Activated CD8-positive, alpha-beta memory T cell treated with anti-CD3 and anti-CD28 coated beads, Interleukin-2, amount 50 U/mL, for 4 hours (primary cell): Measurements from ENCODE around the gene AK2.
"Not testable (repeated sequence)": the region's sequence is repeated elsewhere in the genome, so short reads cannot be mapped to it uniquely, and the experiment has no call there.

Experiments
- DNase-seq: peaks from one replicate; pipeline ENCODE4 v3.0.0-alpha.2; 2020

The AK2 gene

DNA sequence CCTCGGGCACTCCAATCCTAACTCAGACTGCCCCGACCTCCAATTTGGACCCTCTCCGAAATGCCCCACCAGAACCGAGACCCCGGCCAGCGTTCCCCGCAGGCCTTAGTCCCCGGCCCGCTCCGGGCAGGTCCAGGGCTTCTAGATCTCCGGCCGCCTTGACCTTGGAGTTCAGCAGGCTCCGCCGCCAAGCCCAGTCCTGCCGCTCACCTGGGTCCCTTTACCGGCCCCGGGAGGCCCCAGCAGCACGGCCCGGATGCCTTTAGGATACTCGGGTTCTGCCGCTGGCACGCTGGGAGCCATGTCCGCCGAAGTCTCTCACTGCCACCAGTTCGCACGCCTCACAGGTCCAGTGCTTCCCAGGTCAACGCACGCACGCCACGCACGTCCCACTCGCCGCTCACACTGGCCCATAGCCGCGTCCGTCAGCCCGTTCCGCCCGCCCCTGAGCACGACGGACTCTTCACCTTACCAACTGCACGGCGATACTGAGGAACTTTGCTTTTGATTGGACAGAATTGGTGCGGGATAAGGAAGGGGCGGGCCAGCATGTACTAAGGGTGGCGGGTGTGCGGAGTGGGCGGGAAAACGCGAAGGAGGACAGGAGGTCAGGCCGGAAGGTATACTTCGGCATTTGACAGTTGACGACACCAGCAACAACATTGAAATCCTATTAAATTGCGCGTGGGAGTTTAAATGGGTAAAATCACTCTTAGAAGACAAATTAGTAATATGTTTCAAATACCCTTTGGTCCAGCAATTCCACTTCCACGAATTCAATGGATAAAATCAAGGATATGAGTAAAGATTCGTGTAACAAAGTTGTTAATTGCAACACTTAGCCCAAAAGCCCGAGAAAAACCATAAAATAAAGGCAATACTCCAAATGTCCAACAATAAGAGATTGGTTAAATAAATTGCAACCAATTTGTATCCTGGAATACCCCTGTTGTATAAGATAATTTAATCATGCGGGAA, at the start of gene AK2:
TSS of gene AK2 (minus strand) at position 358 of the 978 bp plus-strand sequence. CDS start at position 303, 55 bp downstream.
- DNase-seq = peak; percentile 84

GRCh38 chr1:33086384-33086850, 49.7 kb upstream of the AK2 start:
- peak; percentile 34 for DNase-seq

- no peak for DNase-seq
Measured at GRCh38 chr1:33085332-33085731, 48.6 kb upstream of the AK2 start.

GRCh38 chr1:33082575-33083108, 46.0 kb upstream of the AK2 start:
- DNase-seq = no peak

DNA sequence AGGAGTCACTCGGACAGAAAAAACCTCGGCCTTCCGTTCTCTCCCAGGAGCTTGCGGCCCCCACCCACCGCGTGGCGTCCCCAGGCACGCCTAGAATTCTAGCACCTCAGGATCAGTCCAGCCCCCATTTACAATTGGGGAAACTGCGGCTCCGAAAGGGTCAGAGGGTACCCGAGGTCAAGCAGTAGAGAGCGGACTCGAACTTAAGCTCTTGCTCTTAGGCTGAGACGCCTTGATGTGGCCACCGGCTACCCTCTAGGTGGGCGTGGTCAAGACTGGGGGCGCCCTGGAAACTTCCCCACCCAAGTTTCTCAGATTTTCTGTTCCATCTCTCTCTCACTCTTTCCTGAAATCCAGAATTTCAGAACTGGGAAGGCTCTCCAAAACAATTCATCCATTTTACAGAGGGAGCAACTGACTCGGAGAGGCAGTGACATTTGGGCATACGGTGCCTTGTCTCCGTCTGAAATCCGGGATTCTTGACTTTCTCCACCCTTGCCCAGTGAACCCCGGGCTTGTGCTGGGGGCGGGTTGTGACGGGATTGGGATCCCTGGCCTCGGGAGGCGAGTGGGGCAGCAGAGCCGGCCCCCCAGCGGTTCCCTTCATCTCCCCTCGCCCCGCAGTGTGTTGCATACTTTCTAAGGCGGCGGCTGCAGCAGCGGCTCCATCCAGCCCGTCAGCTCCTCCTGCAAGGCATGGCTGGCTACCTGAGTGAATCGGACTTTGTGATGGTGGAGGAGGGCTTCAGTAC, 45.0 kb upstream of the AK2 start:
- DNase-seq = no peak

DNA sequence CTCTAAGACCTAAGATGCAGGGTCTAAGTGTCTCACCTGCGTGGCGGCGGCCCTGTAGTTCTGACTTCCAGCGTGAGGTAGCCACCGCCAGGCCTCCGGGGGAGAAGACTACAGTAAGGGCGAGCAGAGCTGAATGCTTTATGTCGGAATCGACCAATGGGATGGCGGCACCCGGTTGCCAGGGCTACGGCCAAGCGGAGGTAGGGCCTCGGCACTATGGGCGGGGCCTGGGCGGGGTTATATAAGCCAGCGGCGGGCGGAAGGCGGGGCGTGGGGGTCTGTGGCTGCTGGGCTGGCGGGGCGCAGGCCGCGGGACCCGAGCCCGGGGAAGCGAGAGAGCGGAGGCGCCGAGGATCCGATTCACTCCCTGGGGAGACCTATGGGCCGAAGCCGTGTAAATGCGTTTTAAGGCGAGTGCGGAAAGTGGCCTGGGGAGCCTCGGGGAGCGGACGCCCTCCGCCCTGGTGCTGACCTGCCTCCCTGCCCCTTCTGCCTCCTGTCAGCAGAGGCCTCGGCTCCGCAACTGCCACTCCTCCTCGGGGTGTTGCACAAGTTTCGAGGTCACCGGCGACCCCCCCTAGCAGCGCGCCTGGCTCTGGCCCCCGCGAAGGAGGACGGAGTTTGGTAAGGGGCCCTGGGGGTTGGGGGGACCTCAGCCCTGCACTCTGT, 44.3 kb upstream of the AK2 start, which contains the start of gene AZIN2:
TSS of gene AZIN2 (plus strand) at position 269 of the 669 bp plus-strand sequence. CDS start 1,097 bp downstream, outside the sequence.
- peak; percentile 99 for DNase-seq

GRCh38 chr1:33080373-33080772, 43.7 kb upstream of the AK2 start:
- DNase-seq = no peak

- DNase-seq = no peak
Measured at GRCh38 chr1:33078030-33078591, 41.4 kb upstream of the AK2 start.

- no peak for DNase-seq
Measured at GRCh38 chr1:33074193-33074945, 37.7 kb upstream of the AK2 start.

- DNase-seq = no peak
Measured at GRCh38 chr1:33072707-33073106, 36.0 kb upstream of the AK2 start.

DNA sequence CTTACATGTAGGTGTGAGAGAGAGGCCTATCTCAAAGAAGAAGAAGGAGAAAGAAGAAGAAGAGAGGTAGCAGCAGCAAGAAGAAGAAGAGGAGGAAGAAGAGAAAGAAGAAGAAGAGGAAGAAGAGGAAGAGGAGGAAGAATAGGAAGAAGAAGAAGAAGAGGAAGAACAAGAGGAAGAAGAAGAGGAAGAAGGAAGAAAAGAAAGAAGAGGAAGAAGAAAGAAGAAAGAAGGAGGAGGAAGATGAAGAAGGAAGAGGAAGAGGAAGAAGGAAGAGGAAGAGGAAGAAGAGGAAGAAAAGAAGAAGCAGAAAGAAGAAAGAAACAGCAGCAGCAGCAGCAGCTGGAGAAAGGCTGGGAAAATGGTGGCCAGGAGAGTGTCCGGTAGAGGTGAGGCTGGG, 33.9 kb upstream of the AK2 start:
- DNase-seq = no peak

DNA sequence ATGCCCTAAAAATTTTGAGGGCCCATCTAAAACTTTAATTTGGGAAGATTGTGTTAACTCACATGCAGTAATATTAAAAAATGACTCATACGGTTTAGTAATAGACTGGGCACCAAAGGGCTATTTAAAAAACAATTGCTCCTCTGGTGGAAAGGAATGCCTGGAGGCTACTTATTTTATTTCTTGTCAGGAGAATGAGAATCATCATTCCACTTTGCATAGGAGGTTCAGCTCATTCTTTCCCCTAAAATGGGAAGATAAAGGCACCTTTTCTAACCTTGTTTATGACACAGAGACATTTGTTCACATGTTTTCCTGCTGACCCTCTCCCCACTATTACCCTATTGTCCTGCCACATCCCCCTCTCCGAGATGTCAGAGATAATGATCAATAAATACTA, 31.4 kb upstream of the AK2 start:
- DNase-seq = not testable (repeated sequence)

DNA sequence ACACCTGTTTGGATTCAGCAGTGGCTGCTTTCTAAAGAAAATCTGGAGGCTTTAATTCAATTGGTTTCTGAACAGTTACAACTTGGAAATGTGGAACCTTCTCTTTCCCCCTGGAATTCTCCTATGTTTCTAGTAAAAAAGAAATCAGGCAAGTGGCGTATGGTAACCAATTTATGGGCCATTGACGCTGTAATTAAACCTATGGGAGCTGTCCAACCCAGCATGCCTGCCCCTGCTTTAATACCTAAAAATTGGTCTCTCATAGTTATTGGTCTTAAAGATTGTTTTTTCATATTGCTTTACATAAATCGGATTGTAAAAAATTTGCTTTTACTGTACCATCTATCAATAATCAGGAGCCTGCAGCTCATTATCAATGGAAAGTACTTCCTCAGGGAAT, 29.8 kb upstream of the AK2 start:
- not testable (repeated sequence) for DNase-seq

GRCh38 chr1:33065301-33065700, 28.6 kb upstream of the AK2 start:
- no peak for DNase-seq

DNA sequence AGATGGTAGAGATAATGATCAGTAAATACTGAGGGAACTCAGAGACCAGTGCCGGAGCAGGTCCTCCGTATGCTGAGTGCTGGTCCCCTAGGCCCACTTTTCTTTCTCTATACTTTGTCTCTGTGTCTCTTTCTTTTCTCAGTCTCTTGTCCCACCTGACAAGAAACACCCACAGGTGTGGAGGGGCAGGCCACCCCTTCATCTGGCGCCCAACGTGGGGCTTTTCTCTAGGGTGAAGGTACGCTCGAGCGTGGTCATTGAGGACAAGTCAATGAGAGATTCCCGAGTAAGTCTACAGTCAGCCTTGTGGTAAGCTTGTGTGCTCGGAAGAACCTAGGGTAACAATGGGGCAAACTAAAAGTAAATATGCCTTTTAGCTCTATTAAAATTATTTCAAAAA, 27.6 kb upstream of the AK2 start:
- not testable (repeated sequence) for DNase-seq

DNA sequence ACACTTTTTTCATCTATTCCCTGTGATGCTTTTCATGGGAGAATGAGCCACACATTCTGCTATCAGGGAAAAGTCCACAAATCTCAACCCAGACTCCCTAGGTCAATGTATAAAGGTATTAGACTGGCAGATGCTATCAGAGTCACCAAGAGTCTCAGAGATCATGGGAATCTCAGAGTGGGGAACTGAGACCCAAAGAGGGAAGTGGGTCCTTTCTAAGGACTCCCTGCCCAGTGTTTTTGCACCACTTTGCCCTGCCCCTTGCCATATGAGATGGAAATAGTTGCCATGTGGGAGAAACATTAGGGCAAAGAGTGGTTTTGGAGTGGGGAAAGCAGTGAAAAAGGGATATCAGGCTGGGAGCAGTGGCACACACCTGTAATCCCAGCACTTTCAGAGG, 25.2 kb upstream of the AK2 start:
- no peak for DNase-seq

DNA sequence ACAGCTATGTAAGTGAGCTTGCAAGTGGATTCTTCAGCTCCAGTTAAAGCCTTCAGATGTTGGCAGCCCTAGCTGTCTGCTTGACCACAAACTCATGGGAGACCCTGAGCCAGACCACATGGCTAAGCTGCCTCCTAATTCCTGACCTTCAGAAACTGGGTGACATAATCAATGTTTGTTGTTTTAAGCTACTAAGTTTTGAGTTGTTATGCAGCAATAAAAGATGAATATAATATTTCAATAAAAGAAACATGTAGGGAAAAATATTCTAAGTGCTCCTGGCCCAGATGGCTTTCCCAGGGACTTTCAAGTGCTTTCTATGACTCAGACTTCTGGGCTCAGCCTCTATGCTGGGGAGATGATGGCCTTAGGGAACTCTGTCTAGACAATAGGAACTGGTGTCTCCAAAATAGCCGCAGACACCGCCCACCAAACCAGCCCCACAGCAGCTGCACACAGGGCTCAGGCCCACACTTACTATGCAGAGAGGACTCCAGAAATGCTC, 23.9 kb upstream of the AK2 start:
- no peak for DNase-seq

DNA sequence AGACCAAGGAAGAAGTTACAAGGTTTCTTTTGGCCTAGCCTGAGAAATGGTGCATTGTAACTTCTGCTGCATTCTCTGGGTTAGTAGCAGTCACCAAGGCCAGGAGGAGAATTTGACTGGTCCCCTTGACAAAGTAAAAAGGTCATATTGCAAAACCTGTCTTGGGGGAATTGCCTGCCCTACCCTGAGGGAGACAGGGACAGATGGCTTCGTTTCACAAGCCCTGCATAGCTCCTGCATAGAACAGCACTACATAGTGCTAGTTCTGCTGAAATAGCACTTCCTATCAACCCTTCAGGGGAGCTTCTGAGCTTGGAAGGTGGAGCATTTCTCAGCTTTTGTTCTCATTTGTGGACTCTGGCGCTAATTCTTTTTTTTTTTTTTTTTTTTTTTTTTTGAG, 20.4 kb upstream of the AK2 start:
- no peak for DNase-seq

- DNase-seq = no peak
Measured at GRCh38 chr1:33056426-33056825, 19.7 kb upstream of the AK2 start.

DNA sequence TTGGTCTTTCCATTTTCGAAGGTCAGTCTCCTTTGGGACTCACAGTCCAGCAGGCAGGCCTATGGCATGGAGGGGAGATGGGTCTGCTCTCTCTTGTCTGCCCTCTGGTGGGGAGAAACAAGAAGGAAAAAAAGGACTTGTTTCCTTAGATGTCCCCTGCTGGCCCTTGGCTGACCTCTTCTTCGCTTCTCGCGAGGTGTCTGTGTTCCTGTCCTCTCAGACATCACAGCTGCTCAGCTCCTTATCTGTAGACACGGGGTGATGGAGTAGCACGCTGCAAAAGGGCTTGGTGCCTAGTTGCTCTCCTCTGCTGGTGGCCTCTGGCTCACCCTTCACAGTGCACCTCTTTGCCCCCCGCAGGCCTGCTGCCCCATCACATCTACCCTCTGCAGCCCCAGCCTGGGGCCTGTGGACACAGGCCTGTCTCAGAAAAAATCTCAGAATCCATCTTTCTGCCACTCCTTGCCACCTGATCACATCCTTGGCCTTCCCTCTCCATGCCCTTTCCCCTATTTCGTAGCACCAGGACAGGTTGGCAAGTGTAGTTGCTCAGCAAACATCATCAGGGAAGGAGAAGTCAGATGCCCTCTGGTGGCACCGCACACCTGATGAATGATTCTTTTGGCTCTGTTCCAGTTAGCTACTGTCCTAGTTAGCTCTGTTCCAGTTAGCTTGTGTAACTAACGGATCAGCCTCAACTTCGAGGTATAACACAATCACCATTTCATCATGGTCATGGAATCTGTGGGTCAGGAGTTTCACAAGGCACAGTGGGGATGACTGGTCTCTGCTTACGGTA, 18.7 kb upstream of the AK2 start:
- no peak for DNase-seq
